IMR-90 (cell line): ENCODE measurements around the gene NUBPL.

Experiments
- BHLHE40 ChIP-seq: fragments of 150-350 bp; IDR thresholded peaks from 2 replicates; pipeline ENCODE4 v1.6.1; 2016; ENCODE audit warnings: mild to moderate bottlenecking, low read depth, low read length
- MAFK ChIP-seq: IDR thresholded peaks from 2 replicates; pipeline ENCODE4 v1.6.1; 2012; ENCODE audit warnings: low read depth, low read length, improper control_type of control experiment
- MXI1 ChIP-seq: IDR thresholded peaks from 2 replicates; pipeline ENCODE4 v1.6.1; 2012; ENCODE audit warnings: low read depth, mild to moderate bottlenecking, low read length, moderate library complexity, borderline replicate concordance
- NFE2L2 ChIP-seq: fragments of 150-350 bp; IDR thresholded peaks from 2 replicates; pipeline ENCODE4 v1.6.1; 2016; ENCODE audit warnings: low read depth, mild to moderate bottlenecking, low read length
- POLR2A ChIP-seq: IDR thresholded peaks from 2 replicates; pipeline ENCODE4 v1.6.1; 2012; ENCODE audit warnings: mild to moderate bottlenecking, low read depth, low read length
- RCOR1 ChIP-seq: IDR thresholded peaks from 2 replicates; pipeline ENCODE4 v1.6.1; 2012; ENCODE audit warnings: mild to moderate bottlenecking, low read length, improper control_type of control experiment; ENCODE audit not compliant: insufficient replicate concordance
- TF ChIP-seq, protein P1 (sequence below): conservative IDR thresholded peaks from 2 replicates; pipeline ENCODE4 v1.5.1; 2012; ENCODE audit warnings: mild to moderate bottlenecking, low read depth, low read length, improper control_type of control experiment
- TF ChIP-seq, protein P2 (sequence below): fragments of 150-350 bp; IDR thresholded peaks from 2 replicates; pipeline ENCODE4 v1.6.1; 2016; ENCODE audit warnings: low read depth, mild to moderate bottlenecking, low read length, moderate library complexity, borderline replicate concordance

DNA sequence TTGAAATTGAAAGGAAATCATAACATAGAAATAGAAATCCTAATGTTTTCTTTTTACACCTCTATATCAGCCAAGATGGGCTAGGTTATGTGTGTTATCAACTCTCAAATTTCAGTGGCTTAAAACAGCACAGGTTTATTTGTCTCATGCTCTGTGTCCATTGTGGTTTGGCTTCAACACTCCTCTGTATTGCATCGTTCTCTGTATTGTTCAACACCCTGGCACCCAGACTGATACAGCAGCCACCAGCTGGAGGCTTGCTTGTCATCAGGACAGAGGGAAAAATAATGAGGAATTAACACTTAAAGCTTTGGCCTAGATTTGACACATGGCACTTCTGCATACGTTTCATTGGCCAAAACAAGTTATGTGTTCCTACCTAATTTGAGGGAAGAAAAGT is 281.7 kb downstream of the NUBPL start:
- TF ChIP-seq, protein P1, sequence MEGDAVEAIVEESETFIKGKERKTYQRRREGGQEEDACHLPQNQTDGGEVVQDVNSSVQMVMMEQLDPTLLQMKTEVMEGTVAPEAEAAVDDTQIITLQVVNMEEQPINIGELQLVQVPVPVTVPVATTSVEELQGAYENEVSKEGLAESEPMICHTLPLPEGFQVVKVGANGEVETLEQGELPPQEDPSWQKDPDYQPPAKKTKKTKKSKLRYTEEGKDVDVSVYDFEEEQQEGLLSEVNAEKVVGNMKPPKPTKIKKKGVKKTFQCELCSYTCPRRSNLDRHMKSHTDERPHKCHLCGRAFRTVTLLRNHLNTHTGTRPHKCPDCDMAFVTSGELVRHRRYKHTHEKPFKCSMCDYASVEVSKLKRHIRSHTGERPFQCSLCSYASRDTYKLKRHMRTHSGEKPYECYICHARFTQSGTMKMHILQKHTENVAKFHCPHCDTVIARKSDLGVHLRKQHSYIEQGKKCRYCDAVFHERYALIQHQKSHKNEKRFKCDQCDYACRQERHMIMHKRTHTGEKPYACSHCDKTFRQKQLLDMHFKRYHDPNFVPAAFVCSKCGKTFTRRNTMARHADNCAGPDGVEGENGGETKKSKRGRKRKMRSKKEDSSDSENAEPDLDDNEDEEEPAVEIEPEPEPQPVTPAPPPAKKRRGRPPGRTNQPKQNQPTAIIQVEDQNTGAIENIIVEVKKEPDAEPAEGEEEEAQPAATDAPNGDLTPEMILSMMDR: no peak
- TF ChIP-seq POLR2A (no peak), BHLHE40 (no peak), MXI1 (no peak), MAFK (no peak), RCOR1 (no peak), NFE2L2 (no peak)
- TF ChIP-seq, protein P2, sequence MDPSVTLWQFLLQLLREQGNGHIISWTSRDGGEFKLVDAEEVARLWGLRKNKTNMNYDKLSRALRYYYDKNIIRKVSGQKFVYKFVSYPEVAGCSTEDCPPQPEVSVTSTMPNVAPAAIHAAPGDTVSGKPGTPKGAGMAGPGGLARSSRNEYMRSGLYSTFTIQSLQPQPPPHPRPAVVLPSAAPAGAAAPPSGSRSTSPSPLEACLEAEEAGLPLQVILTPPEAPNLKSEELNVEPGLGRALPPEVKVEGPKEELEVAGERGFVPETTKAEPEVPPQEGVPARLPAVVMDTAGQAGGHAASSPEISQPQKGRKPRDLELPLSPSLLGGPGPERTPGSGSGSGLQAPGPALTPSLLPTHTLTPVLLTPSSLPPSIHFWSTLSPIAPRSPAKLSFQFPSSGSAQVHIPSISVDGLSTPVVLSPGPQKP: no peak
